ENCODE measurements around the gene AIPL1. TPM values are rescaled to one million over a fixed set of nuclear protein-coding genes. Genes with fewer than 3 reads are reported as not detected.

Gene AIPL1
- polyA plus RNA-seq, 4 donors: 0.10 TPM; not detected in 3

DNA sequence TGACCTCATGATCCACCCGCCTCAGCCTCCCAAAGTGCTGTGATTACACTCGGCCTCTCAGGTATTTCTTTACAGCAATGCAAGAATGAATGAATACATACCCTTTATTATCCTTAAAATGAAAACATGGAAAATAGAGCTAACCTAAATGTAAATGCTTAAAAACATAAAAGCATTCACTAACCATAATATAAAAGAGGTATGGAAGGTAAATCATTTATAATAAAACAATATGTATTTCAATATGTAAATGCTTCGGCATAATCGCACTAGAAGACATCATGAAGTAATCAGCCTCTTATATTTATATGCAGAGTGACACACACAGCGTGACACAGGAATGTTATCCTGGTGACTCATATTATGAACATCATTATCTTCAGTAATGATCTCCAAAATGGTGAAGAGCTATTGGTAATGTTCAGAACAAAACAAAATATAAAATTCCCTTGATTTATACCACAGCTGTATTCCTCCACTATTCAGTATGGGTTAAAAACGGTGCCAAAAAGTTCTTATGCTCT is 53.9 kb downstream of the AIPL1 start:
- DNase-seq (ENCODE audit: low read depth in 4 of 4, low spot score in 3 of 4): no peak

- DNase-seq (ENCODE audit: low read depth in 4 of 4, low spot score in 3 of 4): no peak
Observed at GRCh38 chr17:6377906-6378305, 57.0 kb downstream of the AIPL1 start.

DNA sequence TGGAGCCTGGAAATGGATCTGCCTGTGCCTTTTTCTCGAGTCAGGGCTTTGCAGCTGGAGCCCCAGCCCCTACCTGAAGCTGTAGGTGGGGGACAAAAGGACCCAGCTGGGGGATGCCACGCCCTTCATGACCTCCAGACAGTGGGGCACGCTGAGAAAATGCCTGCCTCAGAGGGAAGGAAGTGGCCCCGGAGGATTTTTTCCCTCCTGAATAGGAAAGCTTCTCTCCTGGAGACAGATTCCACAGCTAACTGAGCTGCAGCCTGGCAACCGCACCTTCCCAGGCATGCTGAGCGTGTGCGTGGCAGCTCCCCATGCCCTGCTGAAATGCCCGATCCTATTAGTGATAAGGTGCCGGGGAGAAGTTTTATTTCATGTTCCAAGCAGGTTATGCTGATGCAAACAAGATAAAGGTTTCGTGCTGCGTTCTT is 58.0 kb downstream of the AIPL1 start:
- DNase-seq (ENCODE audit: low read depth in 4 of 4, low spot score in 3 of 4): no peak

DNA sequence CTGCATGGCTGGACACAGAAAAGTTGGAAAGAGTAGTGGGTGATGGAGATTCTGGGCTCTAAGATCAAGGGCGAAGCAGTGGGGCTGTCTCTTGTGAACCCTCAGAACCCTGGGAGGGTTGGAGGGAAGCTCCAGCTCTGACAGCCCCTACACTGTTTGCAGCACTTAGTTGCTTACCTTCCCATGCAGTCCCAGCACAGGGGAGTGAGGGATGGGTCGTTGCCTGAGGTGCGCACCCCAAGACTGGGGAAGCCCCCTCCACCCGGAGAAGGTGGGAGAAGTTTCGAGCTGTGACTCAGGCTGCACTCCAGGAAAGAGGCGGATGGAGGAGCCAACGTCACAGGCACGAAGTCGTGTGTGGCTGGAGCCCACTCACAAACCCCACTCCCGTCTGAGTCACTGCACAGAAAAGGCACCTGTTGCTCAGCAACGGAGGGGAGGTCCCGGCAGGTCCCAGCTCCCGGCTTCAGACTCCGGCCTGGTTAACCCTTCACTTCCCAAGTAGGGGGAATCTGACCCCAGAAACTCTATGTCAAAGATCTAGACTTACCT is 60.1 kb downstream of the AIPL1 start:
- DNase-seq (ENCODE audit: low read depth in 4 of 4, low spot score in 3 of 4): peak in 2 of 4 donors; percentile 32 to 41

DNA sequence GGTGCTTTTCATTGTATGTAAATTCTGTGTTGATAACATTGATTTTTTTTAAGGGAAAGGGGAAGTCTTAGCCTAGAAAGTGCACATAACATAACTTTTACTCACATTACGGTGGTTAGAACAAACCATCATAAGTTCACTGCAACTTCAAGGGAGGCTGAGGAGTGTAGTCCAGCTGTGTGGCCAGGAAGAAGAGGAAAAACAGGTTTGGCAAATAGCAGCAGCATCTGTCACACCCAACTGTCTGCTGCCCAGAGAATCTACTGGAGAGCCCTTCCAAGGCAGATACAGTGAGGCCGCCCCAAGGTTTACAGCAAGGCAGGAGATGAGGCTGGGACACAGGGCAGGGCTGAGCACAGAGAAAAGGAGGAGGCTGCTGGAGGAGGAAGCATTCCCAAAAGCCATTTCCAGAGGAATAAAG is 60.6 kb downstream of the AIPL1 start:
- no peak for DNase-seq (ENCODE audit: low read depth in 4 of 4, low spot score in 3 of 4)

Other genes with a start within 250 kb of the AIPL1 start
- 10 to 100 TPM; 21.0 to 26.1 (median 23.6) TPM for gene PIMREG, start 9.3 kb upstream of the AIPL1 start, polyA plus RNA-seq (ENCODE audit: insufficient read length in 4 of 4)
- 10 to 100 TPM in 1 of 4 donors, 1 to 10 TPM in 3; 8.0 to 11.2 (median 9.1) TPM for gene PITPNM3, start 121.4 kb upstream of the AIPL1 start, polyA plus RNA-seq (ENCODE audit: insufficient read length in 4 of 4)
- gene KIAA0753, start 205.6 kb upstream of the AIPL1 start, polyA plus RNA-seq (ENCODE audit: insufficient read length in 4 of 4): 10 to 100 TPM; 32.4 to 39.3 (median 37.6) TPM
- 100 to 1,000 TPM in 1 of 4 donors, 10 to 100 TPM in 3; 81.8 to 101 (median 88.0) TPM for gene TXNDC17, start 205.9 kb upstream of the AIPL1 start, polyA plus RNA-seq (ENCODE audit: insufficient read length in 4 of 4)
- gene MED31, start 216.5 kb upstream of the AIPL1 start, polyA plus RNA-seq (ENCODE audit: insufficient read length in 4 of 4): 10 to 100 TPM; 24.8 to 28.1 (median 26.3) TPM
- gene C17orf100, start 216.6 kb upstream of the AIPL1 start, polyA plus RNA-seq (ENCODE audit: insufficient read length in 4 of 4): 10 to 100 TPM in 3 of 4 donors, 1 to 10 TPM in 1; 9.0 to 12.5 (median 11.3) TPM

Data from right renal pelvis (tissue), 4 donors.